Muscle of back (tissue), 11 donors: ENCODE data around the gene MEDAG. TPM values are rescaled to one million over a fixed set of nuclear protein-coding genes. Genes with fewer than 3 reads are reported as not detected.
A peak's percentile ranks its signal among the peaks of the same experiment; 100 is the strongest.
"Not testable (repeated sequence)": the region's sequence is repeated elsewhere in the genome, so short reads cannot be mapped to it uniquely, and the experiment has no call there.

Experiments
- DNase-seq, 3 donors: peaks; one replicate each; pipeline versions ENCODE4 v3.0.0 to v3.0.0-alpha.2; 2013
- polyA plus RNA-seq, 10 donors: library from polyadenylated mRNA; unstranded; fragments of 120-200 nt; gene quantifications; one replicate each; pipeline ENCODE4 v1.2.1, GENCODE V29; 2013; ENCODE audit not compliant: insufficient read length in 10 of 10

MEDAG gene
- polyA plus RNA-seq, 10 donors = 5.1 to 19.5 (median 9.8) TPM

GRCh38 chr13:30906411-30907051 is 460 bp downstream of the MEDAG start:
- DNase-seq = no peak

GRCh38 chr13:30907121-30907861 is 1.2 kb downstream of the MEDAG start:
- peak in 1 of 3 donors; percentile 51 for DNase-seq

GRCh38 chr13:30908416-30908980 is 2.4 kb downstream of the MEDAG start:
- DNase-seq = peak in 1 of 3 donors; percentile 68

- DNase-seq = no peak
Observed at GRCh38 chr13:30910676-30911075, 4.6 kb downstream of the MEDAG start.

- DNase-seq = peak in 1 of 3 donors; percentile 41
Observed at GRCh38 chr13:30915691-30916541, 9.8 kb downstream of the MEDAG start.

GRCh38 chr13:30916991-30917390 is 10.9 kb downstream of the MEDAG start:
- no peak for DNase-seq

GRCh38 chr13:30918662-30919405 is 12.8 kb downstream of the MEDAG start:
- DNase-seq = no peak

- DNase-seq = no peak
Observed at GRCh38 chr13:30920162-30920909, 14.3 kb downstream of the MEDAG start.

GRCh38 chr13:30923418-30923817 is 17.3 kb downstream of the MEDAG start:
- DNase-seq = no peak

- DNase-seq = no peak
Observed at GRCh38 chr13:30924721-30925120, 18.6 kb downstream of the MEDAG start.

GRCh38 chr13:30925429-30925828 is 19.4 kb downstream of the MEDAG start:
- DNase-seq = no peak

- DNase-seq = no peak
Observed at GRCh38 chr13:30926781-30927180, 20.7 kb downstream of the MEDAG start.

GRCh38 chr13:30927188-30927587 is 21.1 kb downstream of the MEDAG start:
- DNase-seq = not testable (repeated sequence)

- DNase-seq = no peak
Observed at GRCh38 chr13:30927595-30927994, 21.5 kb downstream of the MEDAG start.

- no peak for DNase-seq
Observed at GRCh38 chr13:30928978-30929377, 22.9 kb downstream of the MEDAG start.

GRCh38 chr13:30932481-30933353 is 26.6 kb downstream of the MEDAG start, which contains the start of gene TEX26:
TEX26 (plus strand) TSS chr13:30932656; CDS start chr13:30932716, 60 bp downstream.
- DNase-seq = peak in 2 of 3 donors; percentile 19 to 67

- DNase-seq = no peak
Observed at GRCh38 chr13:30933354-30933670, 27.2 kb downstream of the MEDAG start.

- DNase-seq = no peak
Observed at GRCh38 chr13:30934381-30934780, 28.3 kb downstream of the MEDAG start.

- no peak for DNase-seq
Observed at GRCh38 chr13:30934803-30935202, 28.7 kb downstream of the MEDAG start.

- no peak for DNase-seq
Observed at GRCh38 chr13:30936971-30937370, 30.9 kb downstream of the MEDAG start.
